HG02798 (cell line): ENCODE measurements around the gene ADAMTSL1.
"Not testable (repeated sequence)": the region's sequence is repeated elsewhere in the genome, so short reads cannot be mapped to it uniquely, and the experiment has no call there.

Source experiments
- ATAC-seq: cut with Tn5 transposase; IDR thresholded peaks from one replicate; pipeline ENCODE4 v1.9.1; 2021; ENCODE audit warnings: mild to moderate bottlenecking; ENCODE audit not compliant: unreplicated experiment, poor library complexity

ADAMTSL1 gene

GRCh38 chr9:18920141-18921084 is 446.5 kb downstream of the ADAMTSL1 start:
- ATAC-seq = no peak

GRCh38 chr9:18921366-18922075 is 447.6 kb downstream of the ADAMTSL1 start:
- ATAC-seq = no peak

GRCh38 chr9:18922161-18922885 is 448.4 kb downstream of the ADAMTSL1 start:
- ATAC-seq = no peak

- ATAC-seq = no peak
Measured at GRCh38 chr9:18923167-18923566, 449.2 kb downstream of the ADAMTSL1 start.

- ATAC-seq = no peak
Measured at GRCh38 chr9:18923671-18924430, 449.9 kb downstream of the ADAMTSL1 start.

GRCh38 chr9:18925880-18926279 is 451.9 kb downstream of the ADAMTSL1 start:
- ATAC-seq = no peak

- ATAC-seq = no peak
Measured at GRCh38 chr9:18926513-18926912, 452.6 kb downstream of the ADAMTSL1 start.

GRCh38 chr9:18928711-18929110 is 454.8 kb downstream of the ADAMTSL1 start:
- ATAC-seq = no peak

- ATAC-seq = not testable (repeated sequence)
Measured at GRCh38 chr9:18930611-18931010, 456.7 kb downstream of the ADAMTSL1 start.

- ATAC-seq = no peak
Measured at GRCh38 chr9:18935541-18935940, 461.6 kb downstream of the ADAMTSL1 start.

- no peak for ATAC-seq
Measured at GRCh38 chr9:18936094-18936871, 462.3 kb downstream of the ADAMTSL1 start.

- no peak for ATAC-seq
Measured at GRCh38 chr9:18939943-18940342, 466.0 kb downstream of the ADAMTSL1 start.

- no peak for ATAC-seq
Measured at GRCh38 chr9:18941060-18941740, 467.2 kb downstream of the ADAMTSL1 start.

GRCh38 chr9:18942801-18943200 is 468.8 kb downstream of the ADAMTSL1 start:
- no peak for ATAC-seq

GRCh38 chr9:18947892-18948339 is 474.0 kb downstream of the ADAMTSL1 start:
- ATAC-seq = no peak

- no peak for ATAC-seq
Measured at GRCh38 chr9:18951936-18952335, 478.0 kb downstream of the ADAMTSL1 start.

GRCh38 chr9:18955626-18956025 is 481.7 kb downstream of the ADAMTSL1 start:
- no peak for ATAC-seq
